Keratinocyte (primary cell): ENCODE data around the gene CSK. TPM values are rescaled to one million over a fixed set of nuclear protein-coding genes. Genes with fewer than 3 reads are reported as not detected.
"Not testable (repeated sequence)": the region's sequence is repeated elsewhere in the genome, so short reads cannot be mapped to it uniquely, and the experiment has no call there.

Experiments used
- DNase-seq: peaks from one replicate; pipeline ENCODE4 v3.0.0-alpha.2; 2011; ENCODE audit warnings: low read depth, missing footprints, low spot score
- FAIRE-seq: peaks from 2 replicates; lab custom pipeline; 2011; peaks lifted over from hg19 to GRCh38; lab: Jason Lieb, UNC
- H2AFZ ChIP-seq: 2 replicates; pipeline ENCODE4 v1.6.0; 2012; ENCODE audit warnings: low read length, control low read depth, inconsistent platforms; ENCODE audit not compliant: control insufficient read depth
- H3K27ac ChIP-seq: 2 replicates; pipeline ENCODE4 v1.5.1; 2011; ENCODE audit warnings: low read length; ENCODE audit not compliant: control insufficient read depth, insufficient read depth
- H3K27me3 ChIP-seq: 3 replicates; pipeline ENCODE4 v1.6.0; 2011; ENCODE audit warnings: low read length; ENCODE audit not compliant: control insufficient read depth, insufficient read depth; ENCODE audit errors: extremely low read depth
- H3K36me3 ChIP-seq, 2 experiments: 2 replicates in 1 of 2; 3 replicates in 1 of 2; pipeline ENCODE4 v1.5.1; 2011; ENCODE audit warnings: low read length in 2 of 2, mild to moderate bottlenecking in 1 of 2; ENCODE audit not compliant: control insufficient read depth in 2 of 2, insufficient read depth in 2 of 2; ENCODE audit errors: extremely low read depth in 1 of 2
- H3K4me1 ChIP-seq: 3 replicates; pipeline ENCODE4 v1.5.1; 2011; ENCODE audit warnings: low read length; ENCODE audit not compliant: control insufficient read depth, insufficient read depth; ENCODE audit errors: extremely low read depth
- H3K4me2 ChIP-seq: 3 replicates; pipeline ENCODE4 v1.6.0; 2011; ENCODE audit warnings: low read depth, low read length; ENCODE audit not compliant: control insufficient read depth, insufficient read depth; ENCODE audit errors: extremely low read depth
- H3K4me3 ChIP-seq, 3 experiments: fragments of 200-600 bp in 1 of 3; sonication (generic) in 1 of 3; 2 replicates in 2 of 3; 3 replicates in 1 of 3; pipeline ENCODE4 v1.5.1; 2011 to 2016; ENCODE audit warnings: low read length in 3 of 3, mild to moderate bottlenecking in 3 of 3, control low read depth in 2 of 3, inconsistent platforms in 1 of 3, low read depth in 1 of 3, mixed read lengths in 1 of 3, mixed run types in 1 of 3, moderate library complexity in 1 of 3; ENCODE audit not compliant: control insufficient read depth in 2 of 3, insufficient read depth in 2 of 3; ENCODE audit errors: extremely low read depth in 1 of 3
- H3K79me2 ChIP-seq: 2 replicates; pipeline ENCODE4 v1.6.0; 2012; ENCODE audit warnings: low read length; ENCODE audit not compliant: control insufficient read depth, insufficient read depth
- H3K9ac ChIP-seq: 3 replicates; pipeline ENCODE4 v1.6.0; 2011; ENCODE audit warnings: low read length; ENCODE audit not compliant: control insufficient read depth, insufficient read depth; ENCODE audit errors: extremely low read depth
- H3K9me1 ChIP-seq: 3 replicates; pipeline ENCODE4 v1.6.0; 2011; ENCODE audit warnings: low read length; ENCODE audit not compliant: control insufficient read depth, insufficient read depth; ENCODE audit errors: extremely low read depth
- H3K9me3 ChIP-seq: 2 replicates; pipeline ENCODE4 v1.5.1; 2012; ENCODE audit warnings: low read depth, low read length; ENCODE audit not compliant: control insufficient read depth
- H4K20me1 ChIP-seq: 3 replicates; pipeline ENCODE4 v1.6.0; 2011; ENCODE audit warnings: low read length; ENCODE audit not compliant: control insufficient read depth, insufficient read depth; ENCODE audit errors: extremely low read depth
- EZH2 ChIP-seq: IDR thresholded peaks from one replicate; pipeline ENCODE4 v1.6.1; 2012; ENCODE audit warnings: inconsistent platforms, mild to moderate bottlenecking, low read length, moderate library complexity
- dilution Hi-C: fragments of 300-500 bp; cut with MboI; formaldehyde crosslinking; loops from one replicate; pipeline ENCODE4 v1.7.0; 2020; ENCODE audit warnings: low sequenced_read_pairs; ENCODE audit not compliant: extremely low pct_ligation_motif_present
- polyA plus RNA-seq, 5 experiments: library from polyadenylated mRNA; depleted of rRNA in 3 of 5; stranded (reverse) in 3 of 5; stranded (forward) in 1 of 5; unstranded in 1 of 5; fragments of >200 nt; gene quantifications; 1 replicate in 1 of 5; 2 replicates in 3 of 5; 3 replicates in 1 of 5; pipeline versions ENCODE4 v1.2.1 to v1.2.3, GENCODE V29; 2011 to 2012; ENCODE audit warnings: missing spikeins in 2 of 5, low read depth in 1 of 5, low replicate concordance in 1 of 5
- TF ChIP-seq, protein P1 (sequence below), 3 experiments: IDR thresholded peaks in 1 of 3; conservative IDR thresholded peaks in 1 of 3; optimal IDR thresholded peaks in 1 of 3; 2 replicates in 2 of 3; 3 replicates in 1 of 3; pipeline versions ENCODE3 to v1.5.1; 2011; ENCODE audit warnings: low read length in 3 of 3, mild to moderate bottlenecking in 3 of 3, moderate library complexity in 2 of 3, control low read depth in 1 of 3, inconsistent platforms in 1 of 3; ENCODE audit not compliant: insufficient read depth in 2 of 3; ENCODE audit errors: extremely low read depth in 1 of 3

Gene CSK
- polyA plus RNA-seq, 1 donor (not counting 4 experiments of a cell fraction or from before 2014, with no cell fraction given), result 17.2 TPM

DNA sequence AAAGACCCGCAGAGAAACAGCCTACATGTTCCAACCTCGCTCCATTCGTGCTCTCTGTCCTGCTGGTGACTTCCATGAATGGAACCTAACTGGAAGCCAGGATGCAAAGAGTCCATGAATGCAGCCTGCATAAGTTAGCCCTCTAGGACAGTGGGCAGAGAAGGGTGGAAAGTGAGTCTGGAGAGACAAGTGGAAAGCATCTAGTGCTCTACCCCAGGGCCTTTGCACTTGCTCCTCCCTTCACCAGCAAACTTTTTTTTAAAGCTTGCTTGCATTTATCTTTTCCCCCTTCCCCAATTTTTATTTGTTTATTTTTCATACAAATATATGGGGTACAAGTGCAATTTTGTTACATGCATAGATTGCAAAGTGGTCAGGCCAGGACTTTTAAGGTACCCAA, 48.6 kb upstream of the CSK start:
- H3K27ac ChIP-seq, result no peak overlapping the region
- no peaks in the 10 kb centered on the region for H3K36me3 ChIP-seq
- H3K4me2 ChIP-seq, result no peak overlapping the region
- H4K20me1 ChIP-seq, result no peaks in the 10 kb centered on the region
- peaks cover 5% of the 10 kb centered on the region for H3K4me1 ChIP-seq
- H3K9me3 ChIP-seq, result no peaks in the 10 kb centered on the region
- peak; percentile 34 for FAIRE-seq
- no peaks in the 10 kb centered on the region for H3K9me1 ChIP-seq
- TF ChIP-seq, protein P1, sequence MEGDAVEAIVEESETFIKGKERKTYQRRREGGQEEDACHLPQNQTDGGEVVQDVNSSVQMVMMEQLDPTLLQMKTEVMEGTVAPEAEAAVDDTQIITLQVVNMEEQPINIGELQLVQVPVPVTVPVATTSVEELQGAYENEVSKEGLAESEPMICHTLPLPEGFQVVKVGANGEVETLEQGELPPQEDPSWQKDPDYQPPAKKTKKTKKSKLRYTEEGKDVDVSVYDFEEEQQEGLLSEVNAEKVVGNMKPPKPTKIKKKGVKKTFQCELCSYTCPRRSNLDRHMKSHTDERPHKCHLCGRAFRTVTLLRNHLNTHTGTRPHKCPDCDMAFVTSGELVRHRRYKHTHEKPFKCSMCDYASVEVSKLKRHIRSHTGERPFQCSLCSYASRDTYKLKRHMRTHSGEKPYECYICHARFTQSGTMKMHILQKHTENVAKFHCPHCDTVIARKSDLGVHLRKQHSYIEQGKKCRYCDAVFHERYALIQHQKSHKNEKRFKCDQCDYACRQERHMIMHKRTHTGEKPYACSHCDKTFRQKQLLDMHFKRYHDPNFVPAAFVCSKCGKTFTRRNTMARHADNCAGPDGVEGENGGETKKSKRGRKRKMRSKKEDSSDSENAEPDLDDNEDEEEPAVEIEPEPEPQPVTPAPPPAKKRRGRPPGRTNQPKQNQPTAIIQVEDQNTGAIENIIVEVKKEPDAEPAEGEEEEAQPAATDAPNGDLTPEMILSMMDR (optimal IDR thresholded peaks at IDR 0.05 in 1 of 3, IDR thresholded peaks at IDR 0.05 in 1 of 3, conservative IDR thresholded peaks at IDR 0.05 in 1 of 3; ENCODE audit: extremely low read depth in 1 of 3, insufficient read depth in 2 of 3, low read length in 3 of 3), result no peak
- no peak for TF ChIP-seq EZH2
- no peak overlapping the region for H2AFZ ChIP-seq
- dilution Hi-C loops, result no loop called here
- H3K9ac ChIP-seq, result no peak overlapping the region
- no peaks in the 10 kb centered on the region for H3K79me2 ChIP-seq
- peaks cover 3% of the 10 kb centered on the region for H3K27me3 ChIP-seq
- DNase-seq, result no peak
- H3K4me3 ChIP-seq, result no peak overlapping the region

DNA sequence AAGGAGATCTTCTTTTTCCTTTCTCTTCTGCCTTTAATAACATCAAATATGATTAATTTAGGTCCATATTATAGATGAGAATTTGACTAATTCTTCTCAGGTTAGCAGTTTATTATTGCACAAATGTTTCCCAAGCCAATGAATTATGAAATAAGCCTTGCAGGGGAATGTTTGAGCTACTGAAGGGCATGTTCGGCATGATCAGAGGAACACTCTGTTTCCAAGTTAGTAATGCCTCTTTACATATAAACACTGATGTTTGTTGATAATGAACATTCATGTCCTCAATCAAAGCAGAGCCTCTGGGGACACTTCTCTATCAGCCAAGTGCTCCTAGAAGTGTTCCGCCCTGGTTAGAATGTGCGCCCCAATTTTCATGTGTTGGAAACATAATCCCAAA, 46.6 kb upstream of the CSK start:
- H3K4me1 ChIP-seq, result peaks cover 5% of the 10 kb centered on the region
- H3K27me3 ChIP-seq, result peaks cover 3% of the 10 kb centered on the region
- DNase-seq (no peak), FAIRE-seq (no peak)
- H3K79me2 ChIP-seq, result no peaks in the 10 kb centered on the region
- no peak overlapping the region for H3K27ac ChIP-seq
- dilution Hi-C loops, result no loop called here
- no peaks in the 10 kb centered on the region for H3K36me3 ChIP-seq
- H3K4me3 ChIP-seq, result no peak overlapping the region
- no peak overlapping the region for H2AFZ ChIP-seq
- H3K4me2 ChIP-seq, result no peak overlapping the region
- H3K9ac ChIP-seq, result no peak overlapping the region
- TF ChIP-seq, protein P1 (optimal IDR thresholded peaks at IDR 0.05 in 1 of 3, IDR thresholded peaks at IDR 0.05 in 1 of 3, conservative IDR thresholded peaks at IDR 0.05 in 1 of 3; ENCODE audit: extremely low read depth in 1 of 3, insufficient read depth in 2 of 3, low read length in 3 of 3), result no peak
- TF ChIP-seq EZH2, result no peak
- no peaks in the 10 kb centered on the region for H4K20me1 ChIP-seq
- H3K9me3 ChIP-seq, result no peaks in the 10 kb centered on the region
- no peaks in the 10 kb centered on the region for H3K9me1 ChIP-seq

DNA sequence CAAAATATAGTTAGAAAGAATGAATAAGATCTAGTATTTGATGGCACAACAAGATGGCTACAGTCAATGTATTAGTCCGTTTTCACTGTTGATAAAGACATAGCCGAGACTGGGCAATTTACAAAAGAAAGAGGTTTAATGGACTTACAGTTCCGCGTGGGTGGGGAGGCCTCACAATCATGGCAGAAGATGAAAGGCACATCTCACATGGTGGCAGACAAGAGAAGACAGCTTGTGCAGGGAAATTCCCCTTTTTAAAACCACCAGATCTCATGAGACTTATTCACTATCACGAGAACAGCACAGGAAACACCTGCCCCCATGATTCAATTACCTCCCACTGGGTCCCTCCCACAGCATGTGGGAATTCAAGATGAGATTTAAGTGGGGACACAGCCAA, 43.6 kb upstream of the CSK start:
- H3K9me3 ChIP-seq, H3K4me1 ChIP-seq, DNase-seq, dilution Hi-C loops, H3K4me3 ChIP-seq, H2AFZ ChIP-seq, H3K9ac ChIP-seq, H3K79me2 ChIP-seq, H3K36me3 ChIP-seq, FAIRE-seq, H3K4me2 ChIP-seq, H3K27ac ChIP-seq, H3K27me3 ChIP-seq, H4K20me1 ChIP-seq, H3K9me1 ChIP-seq: not testable (repeated sequence)
